OCI-LY3 (cell line): ENCODE measurements around the gene CREBBP.
"Not testable (repeated sequence)": the region's sequence is repeated elsewhere in the genome, so short reads cannot be mapped to it uniquely, and the experiment has no call there.

ENCODE experiments used
- H2AFZ ChIP-seq: fragments of 200-600, 300-600 bp; shearing (Covaris generic); 2 replicates; pipeline ENCODE4 v1.6.0; 2014; ENCODE audit warnings: antibody characterized with exemption, low read depth, low read length
- H3K27ac ChIP-seq: fragments of 200-600, 300-600 bp; sonication (generic); 2 replicates; pipeline ENCODE4 v1.5.1; 2014; ENCODE audit warnings: mild to moderate bottlenecking, low read length, moderate library complexity, mixed read lengths
- H3K27me3 ChIP-seq: fragments of 200-600, 300-600 bp; sonication (generic); 2 replicates; pipeline ENCODE4 v1.6.1; 2014; ENCODE audit warnings: low read depth, low read length, mixed read lengths
- H3K36me3 ChIP-seq: fragments of 200-600, 300-600 bp; sonication (generic); replicated peaks from 2 replicates; pipeline ENCODE3; 2014; ENCODE audit warnings: low read depth, low read length, mixed read lengths
- H3K4me1 ChIP-seq: fragments of 300-600, 200-600 bp; sonication (generic); 2 replicates; pipeline ENCODE4 v1.6.1; 2014; ENCODE audit warnings: low read length, mixed read lengths
- H3K4me2 ChIP-seq: fragments of 200-600, 300-600 bp; sonication (generic); 2 replicates; pipeline ENCODE4 v1.6.1; 2014; ENCODE audit warnings: low read length, mixed read lengths
- H3K4me3 ChIP-seq: fragments of 300-600, 200-600 bp; sonication (generic); 2 replicates; pipeline ENCODE4 v1.5.1; 2014; ENCODE audit warnings: antibody characterized with exemption, mild to moderate bottlenecking, low read length, moderate library complexity
- H3K79me2 ChIP-seq: fragments of 300-600, 200-600 bp; shearing (Covaris generic); 2 replicates; pipeline ENCODE4 v1.6.1; 2014; ENCODE audit warnings: mild to moderate bottlenecking, low read length, mixed read lengths
- H3K9ac ChIP-seq: fragments of 300-600, 200-600 bp; shearing (Covaris generic); 2 replicates; pipeline ENCODE4 v1.6.0; 2014; ENCODE audit warnings: mild to moderate bottlenecking, low read length, moderate library complexity
- H3K9me3 ChIP-seq: fragments of 200-600, 300-600 bp; shearing (Covaris generic); 2 replicates; pipeline ENCODE4 v1.6.1; 2014; ENCODE audit warnings: low read length, mixed read lengths; ENCODE audit not compliant: insufficient read depth
- H4K20me1 ChIP-seq: fragments of 200-600, 300-600 bp; sonication (generic); 2 replicates; pipeline ENCODE4 v1.6.1; 2016; ENCODE audit warnings: low read length, mixed read lengths; ENCODE audit not compliant: insufficient read depth
- EZH2phosphoT487 ChIP-seq: fragments of 200-600 bp; shearing (Covaris generic); IDR thresholded peaks from 2 replicates; pipeline ENCODE4 v1.6.1; 2018; ENCODE audit warnings: antibody characterized with exemption, mixed run types, low read depth
- TF ChIP-seq, protein P1 (sequence below): fragments of 200-600, 300-600 bp; sonication (generic); IDR thresholded peaks from 2 replicates; pipeline ENCODE4 v1.5.1; 2014; ENCODE audit warnings: antibody characterized with exemption, low read length, low read depth

The CREBBP gene

DNA sequence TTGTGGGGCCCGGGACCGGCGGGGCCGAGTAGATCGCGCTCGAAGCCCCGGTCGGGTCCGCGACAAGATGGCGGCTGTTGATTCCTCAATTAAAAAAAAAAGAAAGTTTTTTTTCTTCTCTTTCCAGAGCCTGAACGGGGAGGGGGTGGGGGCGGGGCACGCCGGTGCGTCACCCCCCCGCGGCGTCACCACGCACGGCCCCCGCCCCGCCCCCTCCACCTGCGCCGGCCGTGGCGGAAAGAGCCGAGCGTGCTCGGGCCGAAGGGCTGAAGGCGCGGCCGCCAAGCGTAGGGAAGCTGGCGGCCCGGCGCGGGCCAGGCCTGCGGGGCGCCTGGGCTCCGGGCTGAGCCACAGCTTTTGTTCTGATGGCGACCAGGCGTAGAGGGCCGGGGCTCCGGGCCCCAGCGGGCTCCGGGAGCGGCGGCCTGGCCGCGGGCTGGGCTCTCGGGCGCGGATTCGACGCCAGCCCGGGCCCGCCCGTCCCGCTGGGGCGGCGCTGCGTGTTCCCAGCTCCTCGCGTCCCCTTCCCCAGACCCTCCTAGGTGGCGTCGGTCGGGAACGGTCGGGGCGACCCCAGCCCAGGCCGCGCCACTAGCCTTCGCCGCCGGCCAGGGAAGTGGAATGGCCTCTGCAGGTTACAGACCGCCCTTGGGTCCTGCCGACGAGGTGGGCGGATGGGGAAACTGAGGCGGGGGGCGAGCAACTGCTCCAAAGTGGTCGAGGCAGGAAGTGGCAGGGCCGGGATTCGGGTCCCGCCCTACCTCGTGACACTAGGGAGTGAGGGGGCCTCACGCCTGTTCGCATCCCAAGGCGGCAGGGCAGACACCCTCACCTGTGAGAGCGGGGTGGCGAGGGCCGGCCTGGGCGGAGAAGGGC, at the start of gene CREBBP:
CREBBP (minus strand) TSS at position 91 of the 876 bp plus-strand sequence. CDS start 797 bp downstream, outside the sequence.
- H2AFZ ChIP-seq = no peak within 1 kb of the TSS; the same call in 1 of the 2 replicates
- TF ChIP-seq, protein P1, sequence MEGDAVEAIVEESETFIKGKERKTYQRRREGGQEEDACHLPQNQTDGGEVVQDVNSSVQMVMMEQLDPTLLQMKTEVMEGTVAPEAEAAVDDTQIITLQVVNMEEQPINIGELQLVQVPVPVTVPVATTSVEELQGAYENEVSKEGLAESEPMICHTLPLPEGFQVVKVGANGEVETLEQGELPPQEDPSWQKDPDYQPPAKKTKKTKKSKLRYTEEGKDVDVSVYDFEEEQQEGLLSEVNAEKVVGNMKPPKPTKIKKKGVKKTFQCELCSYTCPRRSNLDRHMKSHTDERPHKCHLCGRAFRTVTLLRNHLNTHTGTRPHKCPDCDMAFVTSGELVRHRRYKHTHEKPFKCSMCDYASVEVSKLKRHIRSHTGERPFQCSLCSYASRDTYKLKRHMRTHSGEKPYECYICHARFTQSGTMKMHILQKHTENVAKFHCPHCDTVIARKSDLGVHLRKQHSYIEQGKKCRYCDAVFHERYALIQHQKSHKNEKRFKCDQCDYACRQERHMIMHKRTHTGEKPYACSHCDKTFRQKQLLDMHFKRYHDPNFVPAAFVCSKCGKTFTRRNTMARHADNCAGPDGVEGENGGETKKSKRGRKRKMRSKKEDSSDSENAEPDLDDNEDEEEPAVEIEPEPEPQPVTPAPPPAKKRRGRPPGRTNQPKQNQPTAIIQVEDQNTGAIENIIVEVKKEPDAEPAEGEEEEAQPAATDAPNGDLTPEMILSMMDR = no peak
- no peak within 1 kb of the TSS for H3K27ac ChIP-seq
- peak within 1 kb of the TSS; percentile 64 for H3K9ac ChIP-seq
- peak within 1 kb of the TSS; percentile 94 for H3K4me2 ChIP-seq
- no peaks in the 10 kb centered on the region for H3K9me3 ChIP-seq
- peaks cover 40% of the 10 kb centered on the region for H3K79me2 ChIP-seq
- peaks cover 18% of the 10 kb centered on the region for H3K36me3 ChIP-seq
- H3K4me3 ChIP-seq = peak within 1 kb of the TSS; percentile 90
- peaks cover 39% of the 10 kb centered on the region for H4K20me1 ChIP-seq
- no peaks in the 10 kb centered on the region for H3K27me3 ChIP-seq
- H3K4me1 ChIP-seq = peaks cover 17% of the 10 kb centered on the region

DNA sequence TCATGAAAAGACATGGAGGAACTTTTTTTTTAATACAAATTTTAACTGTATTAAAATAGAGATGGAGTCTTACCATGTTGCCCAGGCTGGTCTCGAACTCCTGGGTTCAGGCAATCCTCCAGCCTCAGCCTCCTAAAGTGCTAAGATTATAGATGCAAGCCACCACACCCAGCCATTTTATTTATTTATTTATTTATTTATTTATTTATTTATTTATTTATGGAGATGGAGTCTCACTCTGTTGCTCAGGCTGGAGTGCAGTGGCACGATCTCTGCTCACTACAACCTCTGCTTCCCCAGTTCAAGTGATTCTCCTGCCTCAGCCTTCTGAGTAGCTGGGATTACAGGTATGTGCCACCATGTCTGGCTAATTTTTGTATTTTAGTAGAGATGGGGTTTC, 46.6 kb upstream of the CREBBP start:
- H3K36me3 ChIP-seq = not testable (repeated sequence)

DNA sequence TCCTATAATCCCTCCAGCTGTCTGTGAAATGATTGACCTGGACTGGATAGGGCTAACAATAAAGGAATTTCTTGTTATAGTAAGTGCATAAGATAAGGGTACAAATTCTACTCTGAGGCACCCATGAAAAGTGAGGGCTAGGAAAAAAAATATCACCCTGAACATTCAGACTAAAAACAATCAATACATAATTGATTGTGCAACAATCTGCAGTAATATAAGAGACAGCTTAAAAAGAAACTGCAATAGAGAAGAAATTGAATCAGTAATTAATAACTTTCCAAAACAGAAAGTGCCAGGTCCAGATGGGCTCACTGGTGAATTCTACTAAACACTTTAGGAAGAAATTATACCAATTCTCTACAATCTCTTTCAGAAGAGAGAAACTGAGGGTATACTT, 44.2 kb upstream of the CREBBP start:
- H3K4me1 ChIP-seq = no peaks in the 10 kb centered on the region
- no peaks in the 10 kb centered on the region for H4K20me1 ChIP-seq
- H3K27me3 ChIP-seq = 0 out of 2 replicates have a peak, but pooled peaks cover 3% of the 10 kb centered on the region

More for the DNA sequence above, 46.6 kb upstream of the CREBBP start:
- H3K9ac ChIP-seq, H3K4me2 ChIP-seq, H4K20me1 ChIP-seq, H3K27me3 ChIP-seq, H3K4me3 ChIP-seq, H2AFZ ChIP-seq, H3K79me2 ChIP-seq, H3K4me1 ChIP-seq, H3K9me3 ChIP-seq, H3K27ac ChIP-seq: not testable (repeated sequence)

DNA sequence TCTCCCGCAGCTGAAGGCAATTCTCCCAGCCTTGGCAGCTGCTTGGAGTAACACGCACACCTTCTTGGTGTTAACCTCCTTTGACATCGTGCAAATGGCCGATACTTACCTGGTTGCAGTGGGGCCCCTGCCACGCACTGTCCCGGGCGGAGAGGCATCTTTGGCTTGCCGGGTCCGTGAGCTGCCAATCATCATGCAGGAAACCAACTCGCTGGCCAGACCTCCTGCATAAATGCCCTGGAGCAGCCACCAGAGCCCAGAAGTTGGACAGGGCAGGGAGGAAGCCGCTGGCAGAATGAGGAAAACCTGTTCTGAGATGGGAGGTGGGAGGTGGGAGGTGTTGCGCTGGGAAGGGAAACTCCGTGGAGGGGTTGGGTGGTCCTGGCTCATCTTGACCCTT, 41.7 kb upstream of the CREBBP start:
- H2AFZ ChIP-seq = no peak overlapping the region
- H3K9ac ChIP-seq = no peak overlapping the region
- no peaks in the 10 kb centered on the region for H3K79me2 ChIP-seq
- no peaks in the 10 kb centered on the region for H3K9me3 ChIP-seq
- H3K4me2 ChIP-seq = no peak overlapping the region
- TF ChIP-seq, protein P1 = no peak
- TF ChIP-seq EZH2phosphoT487 = no peak
- no peak overlapping the region for H3K4me3 ChIP-seq
- no peak overlapping the region for H3K27ac ChIP-seq
- 0 out of 2 replicates have a peak, but pooled peaks cover 3% of the 10 kb centered on the region for H3K27me3 ChIP-seq
- no peaks in the 10 kb centered on the region for H4K20me1 ChIP-seq
- no peaks in the 10 kb centered on the region for H3K4me1 ChIP-seq
- no peaks in the 10 kb centered on the region for H3K36me3 ChIP-seq

More for the DNA sequence above, 44.2 kb upstream of the CREBBP start:
- Histone ChIP-seq H3K4me3 (no peak overlapping the region), H3K79me2 (no peaks in the 10 kb centered on the region), H3K4me2 (no peak overlapping the region), H3K9me3 (no peaks in the 10 kb centered on the region), H3K9ac (no peak overlapping the region), H3K36me3 (no peaks in the 10 kb centered on the region), H3K27ac (no peak overlapping the region), H2AFZ (no peak overlapping the region)
- TF ChIP-seq, protein P1 = no peak
- TF ChIP-seq EZH2phosphoT487 = no peak
